Eye (tissue), 1 donor: Measurements from ENCODE around the gene PLIN1.
A peak's percentile ranks its signal among the peaks of the same experiment; 100 is the strongest.

ENCODE experiments used
- DNase-seq: peaks from one replicate; pipeline ENCODE4 v3.0.0-alpha.2; 2015

The PLIN1 gene

GRCh38 chr15:89671687-89672086 is 7.5 kb downstream of the PLIN1 start:
- no peak for DNase-seq

GRCh38 chr15:89670971-89671560 is 8.1 kb downstream of the PLIN1 start:
- no peak for DNase-seq

GRCh38 chr15:89669941-89670340 is 9.2 kb downstream of the PLIN1 start:
- no peak for DNase-seq

- DNase-seq = no peak
Measured at GRCh38 chr15:89669309-89669865, 9.8 kb downstream of the PLIN1 start.

- DNase-seq = no peak
Measured at GRCh38 chr15:89668171-89668570, 11.0 kb downstream of the PLIN1 start.

GRCh38 chr15:89667706-89667960 is 11.5 kb downstream of the PLIN1 start:
- DNase-seq = no peak

- DNase-seq = no peak
Measured at GRCh38 chr15:89666858-89667705, 12.1 kb downstream of the PLIN1 start.

- no peak for DNase-seq
Measured at GRCh38 chr15:89666184-89666857, 12.8 kb downstream of the PLIN1 start.

- DNase-seq = peak; percentile 78
Measured at GRCh38 chr15:89665449-89666181, 13.6 kb downstream of the PLIN1 start.

GRCh38 chr15:89664441-89665350 is 14.5 kb downstream of the PLIN1 start:
- no peak for DNase-seq

GRCh38 chr15:89662893-89663626 is 16.1 kb downstream of the PLIN1 start:
- peak; percentile 15 for DNase-seq

GRCh38 chr15:89660556-89660955 is 18.6 kb downstream of the PLIN1 start:
- DNase-seq = no peak

- no peak for DNase-seq
Measured at GRCh38 chr15:89659295-89659694, 19.9 kb downstream of the PLIN1 start.

- DNase-seq = no peak
Measured at GRCh38 chr15:89657686-89658200, 21.4 kb downstream of the PLIN1 start.

- no peak for DNase-seq
Measured at GRCh38 chr15:89656116-89656815, 22.9 kb downstream of the PLIN1 start.

- DNase-seq = peak; percentile 87
Measured at GRCh38 chr15:89654847-89655805, 24.0 kb downstream of the PLIN1 start, which contains the start of gene KIF7. TSS of gene KIF7 (minus strand) at chr15:89655467. CDS start at chr15:89652930, 2,537 bp downstream.

- no peak for DNase-seq
Measured at GRCh38 chr15:89654301-89654761, 24.8 kb downstream of the PLIN1 start.

GRCh38 chr15:89653578-89653977 is 25.6 kb downstream of the PLIN1 start:
- no peak for DNase-seq

- DNase-seq = no peak
Measured at GRCh38 chr15:89652666-89653065, 26.5 kb downstream of the PLIN1 start.
